GM19455 (cell line): ENCODE results near the gene FAM204A.

Experiments used
- ATAC-seq: cut with Tn5 transposase; IDR thresholded peaks from one replicate; pipeline ENCODE4 v1.9.1; 2021; ENCODE audit not compliant: unreplicated experiment

Gene FAM204A

GRCh38 chr10:118287076-118287806 lies 54.9 kb downstream of the FAM204A start:
- no peak for ATAC-seq

GRCh38 chr10:118286051-118286838 lies 55.9 kb downstream of the FAM204A start:
- no peak for ATAC-seq

- no peak for ATAC-seq
Measured at GRCh38 chr10:118282670-118283069, 59.5 kb downstream of the FAM204A start.

- no peak for ATAC-seq
Measured at GRCh38 chr10:118278649-118279048, 63.5 kb downstream of the FAM204A start.

GRCh38 chr10:118277871-118278270 lies 64.3 kb downstream of the FAM204A start:
- no peak for ATAC-seq

- no peak for ATAC-seq
Measured at GRCh38 chr10:118276727-118277126, 65.4 kb downstream of the FAM204A start.

GRCh38 chr10:118276204-118276603 lies 65.9 kb downstream of the FAM204A start:
- ATAC-seq: no peak

- ATAC-seq: no peak
Measured at GRCh38 chr10:118273662-118274061, 68.5 kb downstream of the FAM204A start.

- no peak for ATAC-seq
Measured at GRCh38 chr10:118272767-118273166, 69.4 kb downstream of the FAM204A start.

GRCh38 chr10:118272149-118272721 lies 69.9 kb downstream of the FAM204A start:
- ATAC-seq: no peak

GRCh38 chr10:118271671-118272070 lies 70.5 kb downstream of the FAM204A start:
- no peak for ATAC-seq

GRCh38 chr10:118266098-118266748 lies 75.9 kb downstream of the FAM204A start:
- no peak for ATAC-seq

- no peak for ATAC-seq
Measured at GRCh38 chr10:118264838-118265470, 77.2 kb downstream of the FAM204A start.

- no peak for ATAC-seq
Measured at GRCh38 chr10:118264252-118264651, 77.9 kb downstream of the FAM204A start.

- no peak for ATAC-seq
Measured at GRCh38 chr10:118262538-118262937, 79.6 kb downstream of the FAM204A start.

GRCh38 chr10:118259288-118259906 lies 82.7 kb downstream of the FAM204A start:
- ATAC-seq: no peak

GRCh38 chr10:118258285-118258684 lies 83.8 kb downstream of the FAM204A start:
- ATAC-seq: no peak

GRCh38 chr10:118256825-118257570 lies 85.1 kb downstream of the FAM204A start:
- ATAC-seq: no peak

GRCh38 chr10:118256209-118256608 lies 85.9 kb downstream of the FAM204A start:
- no peak for ATAC-seq

- ATAC-seq: no peak
Measured at GRCh38 chr10:118255355-118255754, 86.8 kb downstream of the FAM204A start.
